SU-DHL-6 (cell line): ENCODE data around the gene FOXK2.

Experiments used
- EZH2phosphoT487 ChIP-seq: fragments of 200-600 bp; sonication (generic), shearing (Covaris generic); conservative IDR thresholded peaks from 2 replicates; pipeline ENCODE4 v1.6.1; 2018; ENCODE audit warnings: mild to moderate bottlenecking, antibody characterized with exemption, low read length, moderate library complexity, mixed read lengths
- TF ChIP-seq, protein P1 (sequence below): fragments of 200-600 bp; sonication (generic); IDR thresholded peaks from one replicate; pipeline ENCODE4 v1.5.1; 2017; ENCODE audit warnings: antibody characterized with exemption, mild to moderate bottlenecking, low read length, moderate library complexity; ENCODE audit not compliant: insufficient read depth, poor library complexity, severe bottlenecking

DNA sequence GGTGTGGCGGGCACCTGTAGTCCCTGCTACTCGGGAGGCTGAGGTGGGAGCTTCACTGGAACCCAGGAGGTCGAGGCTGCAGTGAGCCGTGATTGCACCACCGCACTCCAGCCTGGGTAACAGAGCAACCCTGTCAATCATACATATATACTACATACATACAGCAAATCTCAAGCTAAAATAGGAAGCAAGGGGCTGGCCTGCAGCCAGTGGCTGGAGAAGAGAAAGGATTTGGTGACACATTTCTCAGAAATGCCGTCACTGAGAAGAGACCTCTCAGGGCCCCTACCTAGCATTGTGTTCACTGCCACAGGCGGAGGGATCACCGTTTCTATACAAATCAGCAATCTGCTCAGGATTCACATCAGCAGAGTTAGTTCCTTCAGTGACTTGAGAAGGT lies 44.1 kb upstream of the FOXK2 start:
- TF ChIP-seq, protein P1, sequence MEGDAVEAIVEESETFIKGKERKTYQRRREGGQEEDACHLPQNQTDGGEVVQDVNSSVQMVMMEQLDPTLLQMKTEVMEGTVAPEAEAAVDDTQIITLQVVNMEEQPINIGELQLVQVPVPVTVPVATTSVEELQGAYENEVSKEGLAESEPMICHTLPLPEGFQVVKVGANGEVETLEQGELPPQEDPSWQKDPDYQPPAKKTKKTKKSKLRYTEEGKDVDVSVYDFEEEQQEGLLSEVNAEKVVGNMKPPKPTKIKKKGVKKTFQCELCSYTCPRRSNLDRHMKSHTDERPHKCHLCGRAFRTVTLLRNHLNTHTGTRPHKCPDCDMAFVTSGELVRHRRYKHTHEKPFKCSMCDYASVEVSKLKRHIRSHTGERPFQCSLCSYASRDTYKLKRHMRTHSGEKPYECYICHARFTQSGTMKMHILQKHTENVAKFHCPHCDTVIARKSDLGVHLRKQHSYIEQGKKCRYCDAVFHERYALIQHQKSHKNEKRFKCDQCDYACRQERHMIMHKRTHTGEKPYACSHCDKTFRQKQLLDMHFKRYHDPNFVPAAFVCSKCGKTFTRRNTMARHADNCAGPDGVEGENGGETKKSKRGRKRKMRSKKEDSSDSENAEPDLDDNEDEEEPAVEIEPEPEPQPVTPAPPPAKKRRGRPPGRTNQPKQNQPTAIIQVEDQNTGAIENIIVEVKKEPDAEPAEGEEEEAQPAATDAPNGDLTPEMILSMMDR: no peak
- TF ChIP-seq EZH2phosphoT487: no peak
